IMR-90 (cell line): Measurements from ENCODE around the gene MMS19. TPM values are rescaled to one million over a fixed set of nuclear protein-coding genes. Genes with fewer than 3 reads are reported as not detected.
A peak's percentile ranks its signal among the peaks of the same experiment; 100 is the strongest.

ENCODE experiments used
- ATAC-seq: fragments of 200-7000 bp; cut with Tn5 transposase; 2 replicates; pipeline ENCODE4 v1.9.1; 2020; ENCODE audit warnings: low read depth, mild to moderate bottlenecking, moderate library complexity
- BruUV-seq: library from RNA; stranded (reverse); fragments of 400-500 nt; replicated peaks from 2 replicates; lab custom pipeline; 2021; lab: Mats Ljungman, UMichigan
- CTCF ChIA-PET: fragments of 300-600 bp; formaldehyde crosslinking; extraction: SDS; loops from one replicate; lab custom pipeline; 2021; ENCODE audit warnings: antibody characterized with exemption; lab: Yijun Ruan, JAX
- POLR2A ChIA-PET: fragments of 300-600 bp; sonication (Branson Sonifier 250); formaldehyde crosslinking; loops from one replicate; lab custom pipeline; 2022; ENCODE audit warnings: antibody characterized with exemption; ENCODE audit not compliant: unreplicated experiment; lab: Charles Lee
- DNase-seq: peaks from one replicate; pipeline ENCODE4 v3.0.0; 2013
- H2AFZ ChIP-seq: replicated peaks from 2 replicates; pipeline ENCODE3; 2013; ENCODE audit warnings: low read length, mild to moderate bottlenecking; ENCODE audit not compliant: poor library complexity
- H2AK5ac ChIP-seq: 2 replicates; pipeline ENCODE4 v1.6.1; 2013; ENCODE audit warnings: low read depth, low read length, inconsistent platforms
- H2AK9ac ChIP-seq: replicated peaks from 2 replicates; pipeline ENCODE3; 2013; ENCODE audit warnings: mild to moderate bottlenecking, low read depth, low read length, moderate library complexity; ENCODE audit not compliant: poor library complexity
- H2BK120ac ChIP-seq: 2 replicates; pipeline ENCODE4 v1.6.1; 2013; ENCODE audit warnings: low read depth, low read length, inconsistent platforms
- H2BK15ac ChIP-seq: 3 replicates; pipeline ENCODE4 v1.6.1; 2013; ENCODE audit warnings: low read depth, low read length, inconsistent platforms
- H2BK20ac ChIP-seq: 2 replicates; pipeline ENCODE4 v1.6.1; 2013; ENCODE audit warnings: low read depth, mild to moderate bottlenecking, inconsistent platforms, low read length, moderate library complexity
- H2BK5ac ChIP-seq: 2 replicates; pipeline ENCODE4 v1.6.1; 2013; ENCODE audit warnings: mild to moderate bottlenecking, low read depth, low read length, inconsistent platforms; ENCODE audit not compliant: poor library complexity, severe bottlenecking
- H3K14ac ChIP-seq: replicated peaks from 2 replicates; pipeline ENCODE4 v1.6.1; 2013; ENCODE audit warnings: low read depth, low read length, inconsistent platforms
- H3K18ac ChIP-seq: 2 replicates; pipeline ENCODE4 v1.6.1; 2013; ENCODE audit warnings: low read depth, low read length, control low read depth
- H3K23ac ChIP-seq: 2 replicates; pipeline ENCODE4 v1.6.1; 2013; ENCODE audit warnings: low read depth, low read length, inconsistent platforms
- H3K27ac ChIP-seq: 2 replicates; pipeline ENCODE4 v1.5.1; 2013; ENCODE audit warnings: mild to moderate bottlenecking, control low read depth, low read length; ENCODE audit not compliant: insufficient read depth
- H3K27me3 ChIP-seq: 2 replicates; pipeline ENCODE4 v1.6.1; 2013; ENCODE audit warnings: low read length; ENCODE audit not compliant: control insufficient read depth, insufficient read depth
- H3K36me3 ChIP-seq: 2 replicates; pipeline ENCODE4 v1.6.1; 2013; ENCODE audit warnings: low read length, mixed read lengths; ENCODE audit not compliant: control insufficient read depth, insufficient read depth
- H3K4ac ChIP-seq: 2 replicates; pipeline ENCODE4 v1.6.1; 2013; ENCODE audit warnings: low read depth, low read length, inconsistent platforms
- H3K4me1 ChIP-seq: 2 replicates; pipeline ENCODE4 v1.6.1; 2013; ENCODE audit warnings: low read length, mixed read lengths; ENCODE audit not compliant: control insufficient read depth, insufficient read depth
- H3K4me2 ChIP-seq: 2 replicates; pipeline ENCODE4 v1.6.1; 2013; ENCODE audit warnings: low read depth, mild to moderate bottlenecking, control low read depth, low read length, moderate library complexity
- H3K4me3 ChIP-seq: 2 replicates; pipeline ENCODE4 v1.5.1; 2013; ENCODE audit warnings: low read depth, mild to moderate bottlenecking, control low read depth, low read length, moderate library complexity; ENCODE audit not compliant: insufficient read depth
- H3K56ac ChIP-seq: 2 replicates; pipeline ENCODE4 v1.6.1; 2013; ENCODE audit warnings: low read length, inconsistent platforms; ENCODE audit not compliant: insufficient read depth; ENCODE audit errors: extremely low read depth
- H3K79me1 ChIP-seq, 2 experiments: 2 replicates each; pipeline ENCODE4 v1.6.1; 2013; ENCODE audit warnings: low read length in 2 of 2, inconsistent platforms in 1 of 2, low read depth in 1 of 2
- H3K9ac ChIP-seq: 2 replicates; pipeline ENCODE4 v1.6.1; 2013; ENCODE audit warnings: low read depth, low read length, control low read depth
- H3K9me1 ChIP-seq: 2 replicates; pipeline ENCODE4 v1.6.1; 2013; ENCODE audit warnings: low read length, inconsistent platforms; ENCODE audit not compliant: insufficient read depth
- H3K9me3 ChIP-seq: 2 replicates; pipeline ENCODE4 v1.6.1; 2013; ENCODE audit warnings: low read length; ENCODE audit not compliant: control insufficient read depth, insufficient read depth
- H4K20me1 ChIP-seq: 2 replicates; pipeline ENCODE4 v1.6.1; 2013; ENCODE audit warnings: low read length, inconsistent platforms; ENCODE audit not compliant: insufficient read depth
- H4K5ac ChIP-seq: 2 replicates; pipeline ENCODE4 v1.6.1; 2013; ENCODE audit warnings: mild to moderate bottlenecking, low read depth, low read length, control low read depth
- H4K8ac ChIP-seq, 2 experiments: 2 replicates each; pipeline ENCODE4 v1.6.1; 2013; ENCODE audit warnings: low read depth in 2 of 2, low read length in 2 of 2, control low read depth in 1 of 2, inconsistent platforms in 1 of 2
- H4K91ac ChIP-seq: 2 replicates; pipeline ENCODE4 v1.6.1; 2013; ENCODE audit warnings: low read depth, low read length, inconsistent platforms; ENCODE audit not compliant: insufficient read depth
- BHLHE40 ChIP-seq: fragments of 150-350 bp; IDR thresholded peaks from 2 replicates; pipeline ENCODE4 v1.6.1; 2016; ENCODE audit warnings: mild to moderate bottlenecking, low read depth, low read length
- CEBPB ChIP-seq: IDR thresholded peaks from 2 replicates; pipeline ENCODE4 v1.6.1; 2012; ENCODE audit warnings: low read depth, low read length, improper control_type of control experiment
- RFX5 ChIP-seq: IDR thresholded peaks from 2 replicates; pipeline ENCODE4 v1.8.0; 2012; ENCODE audit warnings: low read depth, mild to moderate bottlenecking, low read length, moderate library complexity
- USF2 ChIP-seq: fragments of 150-350 bp; IDR thresholded peaks from 2 replicates; pipeline ENCODE4 v1.6.1; 2017; ENCODE audit warnings: mild to moderate bottlenecking, antibody characterized with exemption, low read length, low read depth
- WGBS, 2 experiments: methylation state at CpG; one replicate each; pipeline versions ENCODE4 v1.1.5 to v1.1.7; 2013; ENCODE audit warnings: missing lambda C conversion rate in 2 of 2; ENCODE audit not compliant: insufficient read length in 1 of 2; ENCODE audit errors: extremely low coverage in 2 of 2; 5-methylcytosine and 5-hydroxymethylcytosine counted together
- dilution Hi-C: fragments of 300-500 bp; cut with HindIII; formaldehyde crosslinking; loops from one replicate; pipeline ENCODE4 v1.14.3; 2018; ENCODE audit warnings: low sequenced_read_pairs; ENCODE audit not compliant: unreplicated experiment
- in situ Hi-C: fragments of 300-500 bp; cut with MboI; formaldehyde crosslinking; loops from 3 replicates; pipeline ENCODE4 v1.14.3; 2019; ENCODE audit warnings: low sequenced_read_pairs, inconsistent platforms, mixed read lengths
- intact Hi-C: fragments of 100-400 bp; cut with micrococcal nuclease; formaldehyde crosslinking; loops from 2 replicates; pipeline ENCODE4 v1.10.0; 2022
- polyA plus RNA-seq, 3 experiments: library from polyadenylated mRNA; depleted of rRNA; stranded (reverse); fragments of >200 nt; gene quantifications; 2 replicates each; pipeline ENCODE4 v1.2.3, GENCODE V29; 2012; ENCODE audit warnings: low replicate concordance in 1 of 3
- total RNA-seq: library from RNA; depleted of rRNA; stranded (reverse); fragments of >200 nt; gene quantifications from 2 replicates; pipeline ENCODE4 v1.2.3, GENCODE V29; 2012

The MMS19 gene
- total and polyA plus RNA-seq, 2 of the 4 experiments (the other 2 are of a cell fraction) = 70.1 to 72.7 TPM

GRCh38 chr10:97445722-97446639 is 52.2 kb downstream of the MMS19 start, which contains the start of the genes EXOSC1 and ZDHHC16 (continued):
- TF ChIP-seq USF2 (peak; percentile 85), BHLHE40 (no peak)

GRCh38 chr10:97445357-97445721 is 52.9 kb downstream of the MMS19 start:
- TF ChIP-seq RFX5 (no peak), CEBPB (peak; percentile 13; the same call in 1 of the 2 replicates)
- BruUV-seq = no TSS peak
- ChIA-PET CTCF (no interaction called here), POLR2A (no interaction called here)
- Histone ChIP-seq H3K4ac (peak overlapping the region; percentile 78), H2AK5ac (peak overlapping the region; percentile 16), H2BK20ac (no peak overlapping the region), H3K23ac (peak overlapping the region; percentile 68), H3K56ac (peak overlapping the region; percentile 72), H4K20me1 (peaks cover 12% of the 10 kb centered on the region; the same call in 1 of the 2 replicates), H3K79me1 (peaks cover 34 to 57% of the 10 kb centered on the region in 2 experiments), H2BK5ac (peak overlapping the region; percentile 37), H3K18ac (no peak overlapping the region), H3K9me1 (peaks cover 7% of the 10 kb centered on the region; the same call in 1 of the 2 replicates), H3K27ac (peak overlapping the region; percentile 67), H3K14ac (peak overlapping the region; percentile 11), H3K9ac (peak overlapping the region; percentile 93), H4K8ac (peak overlapping the region; percentile 82 to 89), H3K4me1 (peaks cover 5% of the 10 kb centered on the region; the same call in 1 of the 2 replicates), H2BK15ac (no peak overlapping the region), H3K4me2 (peak overlapping the region; percentile 99), H3K9me3 (no peaks in the 10 kb centered on the region), H4K5ac (peak overlapping the region; percentile 24), H3K36me3 (peaks cover 9% of the 10 kb centered on the region; the same call in 1 of the 2 replicates), H2BK120ac (no peak overlapping the region), H2AK9ac (peak overlapping the region; percentile 91), H3K27me3 (no peaks in the 10 kb centered on the region), H3K4me3 (peak overlapping the region; percentile 84), H2AFZ (peak overlapping the region; percentile 97), H4K91ac (peak overlapping the region; percentile 36)
- intact Hi-C loops (loop anchor here (2.0 kb wide), 1 partner anchor 19 kb away; the partner anchor contains the start of gene PGAM1), dilution Hi-C loops (no loop called here), in situ Hi-C loops (no loop called here)
- WGBS, 2 experiments = no CpG with 5 or more reads among the region's 13 CpGs
- peak; percentile 14 for ATAC-seq
- DNase-seq = no peak
